C4-2B (cell line): ENCODE measurements around the gene KCNK3.

Experiments used
- CTCF ChIP-seq: fragments of 450-650 bp; conservative IDR thresholded peaks from 2 replicates; pipeline ENCODE4 v1.5.1; 2017; ENCODE audit warnings: mild to moderate bottlenecking
- ZFX ChIP-seq: fragments of 450-650 bp; IDR thresholded peaks from 2 replicates; pipeline ENCODE4 v1.6.1; 2017

GRCh38 chr2:26764906-26765305 lies 72.4 kb downstream of the KCNK3 start:
- TF ChIP-seq CTCF (no peak), ZFX (no peak)
